Neural progenitor cell (in vitro differentiated cells): ENCODE data around the gene ARID5B.

Experiments used
- CTCF ChIP-seq: fragments of 200-600 bp; sonication (generic); IDR thresholded peaks from 2 replicates; pipeline ENCODE4 v1.5.1; 2017; ENCODE audit warnings: antibody characterized with exemption, mild to moderate bottlenecking
- EZH2 ChIP-seq: fragments of 200-600 bp; sonication (generic); IDR thresholded peaks from 2 replicates; pipeline ENCODE4 v1.6.1; 2017; ENCODE audit warnings: antibody characterized with exemption, mild to moderate bottlenecking, moderate library complexity

DNA sequence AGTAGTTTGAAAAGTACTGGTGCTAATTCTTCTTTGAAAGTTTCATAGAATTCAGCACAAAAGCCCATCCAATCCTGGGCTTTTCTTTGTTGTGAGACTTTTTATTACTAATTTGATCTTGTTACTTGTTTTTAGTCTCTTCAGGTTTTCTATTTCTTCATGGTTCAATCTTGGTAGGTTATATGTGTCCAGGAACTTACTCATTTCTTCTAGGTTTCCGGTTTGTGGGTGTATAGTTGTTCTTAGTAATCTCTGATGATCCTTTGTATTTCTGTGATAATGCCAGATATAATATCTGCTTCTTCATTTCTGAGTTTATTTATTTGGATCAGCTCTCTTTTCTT is 219.7 kb downstream of the ARID5B start:
- TF ChIP-seq CTCF, result no peak
- no peak for TF ChIP-seq EZH2
